IPS-20b (cell line): ENCODE results near the gene ZNF24.

Experiments
- H3K27ac ChIP-seq: one replicate; pipeline ENCODE4 v1.5.1; 2013; ENCODE audit warnings: low read length
- H3K27me3 ChIP-seq: 2 replicates; pipeline ENCODE4 v1.6.1; 2013; ENCODE audit warnings: mild to moderate bottlenecking, low read length, inconsistent platforms; ENCODE audit not compliant: insufficient read depth
- H3K36me3 ChIP-seq: 2 replicates; pipeline ENCODE4 v1.6.1; 2013; ENCODE audit warnings: low read depth, mild to moderate bottlenecking, inconsistent platforms, low read length, moderate library complexity; ENCODE audit not compliant: insufficient read depth
- H3K4me1 ChIP-seq: 2 replicates; pipeline ENCODE4 v1.6.1; 2013; ENCODE audit warnings: mild to moderate bottlenecking, control low read depth, inconsistent platforms, low read length, moderate library complexity; ENCODE audit not compliant: insufficient read depth
- H3K4me3 ChIP-seq: 2 replicates; pipeline ENCODE4 v1.5.1; 2013; ENCODE audit warnings: mild to moderate bottlenecking, low read length, inconsistent platforms
- H3K9ac ChIP-seq: 2 replicates; pipeline ENCODE4 v1.6.1; 2013; ENCODE audit warnings: low read depth, mild to moderate bottlenecking, inconsistent platforms, low read length, moderate library complexity
- H3K9me3 ChIP-seq: 2 replicates; pipeline ENCODE4 v1.6.1; 2013; ENCODE audit warnings: mild to moderate bottlenecking, low read depth, low read length, inconsistent platforms; ENCODE audit not compliant: insufficient read depth

Gene ZNF24

GRCh38 chr18:35326695-35327387, 17.4 kb downstream of the ZNF24 start:
- Histone ChIP-seq H3K9me3 (no peaks in the 10 kb centered on the region), H3K4me1 (peaks cover 4% of the 10 kb centered on the region; the same call in 1 of the 2 replicates)

GRCh38 chr18:35324926-35325655, 19.1 kb downstream of the ZNF24 start:
- H3K9me3 ChIP-seq, result no peaks in the 10 kb centered on the region
- H3K4me1 ChIP-seq, result peaks cover 4% of the 10 kb centered on the region; the same call in 1 of the 2 replicates
- H3K36me3 ChIP-seq, result no peaks in the 10 kb centered on the region
- no peak overlapping the region for H3K27ac ChIP-seq
- no peak overlapping the region; the same call in 1 of the 2 replicates for H3K4me3 ChIP-seq
- H3K27me3 ChIP-seq, result no peaks in the 10 kb centered on the region
- no peak overlapping the region for H3K9ac ChIP-seq

More at GRCh38 chr18:35326695-35327387, 17.4 kb downstream of the ZNF24 start:
- no peak overlapping the region for H3K27ac ChIP-seq
- no peak overlapping the region for H3K4me3 ChIP-seq
- H3K27me3 ChIP-seq, result no peaks in the 10 kb centered on the region
- H3K9ac ChIP-seq, result no peak overlapping the region
- peaks cover 3% of the 10 kb centered on the region; the same call in 1 of the 2 replicates for H3K36me3 ChIP-seq

- Histone ChIP-seq H3K36me3 (no peaks in the 10 kb centered on the region), H3K27ac (no peak overlapping the region), H3K4me3 (no peak overlapping the region)
Measured at GRCh38 chr18:35322486-35323458, 21.4 kb downstream of the ZNF24 start.

GRCh38 chr18:35311496-35311895, 32.7 kb downstream of the ZNF24 start:
- H3K27me3 ChIP-seq, result no peaks in the 10 kb centered on the region
- no peak overlapping the region for H3K27ac ChIP-seq
- no peak overlapping the region for H3K4me3 ChIP-seq
- peaks cover 37% of the 10 kb centered on the region for H3K9me3 ChIP-seq
- H3K9ac ChIP-seq, result no peak overlapping the region
- H3K4me1 ChIP-seq, result no peaks in the 10 kb centered on the region
- peaks cover 19% of the 10 kb centered on the region for H3K36me3 ChIP-seq

More at GRCh38 chr18:35322486-35323458, 21.4 kb downstream of the ZNF24 start:
- Histone ChIP-seq H3K9me3 (no peaks in the 10 kb centered on the region), H3K9ac (no peak overlapping the region), H3K27me3 (no peaks in the 10 kb centered on the region), H3K4me1 (peaks cover 4% of the 10 kb centered on the region; the same call in 1 of the 2 replicates)

- H3K27me3 ChIP-seq, result no peaks in the 10 kb centered on the region
- no peak overlapping the region; the same call in 1 of the 2 replicates for H3K4me3 ChIP-seq
- H3K9ac ChIP-seq, result no peak overlapping the region
- H3K4me1 ChIP-seq, result no peaks in the 10 kb centered on the region
- H3K9me3 ChIP-seq, result peaks cover 80% of the 10 kb centered on the region
- no peak overlapping the region for H3K27ac ChIP-seq
- H3K36me3 ChIP-seq, result peaks cover 59% of the 10 kb centered on the region
Measured at GRCh38 chr18:35306588-35307250, 37.5 kb downstream of the ZNF24 start.

GRCh38 chr18:35303610-35304009, 40.6 kb downstream of the ZNF24 start:
- Histone ChIP-seq H3K36me3 (peaks cover 72% of the 10 kb centered on the region), H3K27me3 (no peaks in the 10 kb centered on the region), H3K9me3 (peaks cover 75% of the 10 kb centered on the region), H3K4me1 (no peaks in the 10 kb centered on the region), H3K4me3 (no peak overlapping the region), H3K9ac (no peak overlapping the region), H3K27ac (no peak overlapping the region)

GRCh38 chr18:35296060-35296459, 48.2 kb downstream of the ZNF24 start:
- H3K9me3 ChIP-seq, result peaks cover 11% of the 10 kb centered on the region; the same call in 1 of the 2 replicates
- no peak overlapping the region for H3K4me3 ChIP-seq
- H3K27me3 ChIP-seq, result no peaks in the 10 kb centered on the region
- H3K36me3 ChIP-seq, result peaks cover 51% of the 10 kb centered on the region; the same call in 1 of the 2 replicates
- no peak overlapping the region for H3K27ac ChIP-seq
- H3K4me1 ChIP-seq, result peaks cover 2% of the 10 kb centered on the region; the same call in 1 of the 2 replicates
- no peak overlapping the region for H3K9ac ChIP-seq

- Histone ChIP-seq H3K9me3 (0 out of 2 replicates have a peak, but pooled peaks cover 2% of the 10 kb centered on the region), H3K4me1 (peaks cover 7% of the 10 kb centered on the region; the same call in 1 of the 2 replicates), H3K36me3 (peaks cover 30% of the 10 kb centered on the region; the same call in 1 of the 2 replicates), H3K9ac (peak overlapping the region; percentile 96; the same call in 1 of the 2 replicates), H3K4me3 (peak overlapping the region; percentile 97), H3K27me3 (no peaks in the 10 kb centered on the region), H3K27ac (no peak overlapping the region)
Measured at GRCh38 chr18:35291166-35291565, 53.1 kb downstream of the ZNF24 start.

GRCh38 chr18:35290094-35290735, 54.0 kb downstream of the ZNF24 start, which contains the start of gene ZSCAN30:
TSS of gene ZSCAN30 (minus strand) at chr18:35290229. CDS start at chr18:35264352, 25,877 bp downstream.
- Histone ChIP-seq H3K36me3 (peaks cover 25% of the 10 kb centered on the region; the same call in 1 of the 2 replicates), H3K9ac (peak within 1 kb of the TSS; percentile 96), H3K27ac (peak within 1 kb of the TSS; percentile 93), H3K27me3 (no peaks in the 10 kb centered on the region), H3K4me3 (peak within 1 kb of the TSS; percentile 97), H3K4me1 (peaks cover 7% of the 10 kb centered on the region; the same call in 1 of the 2 replicates), H3K9me3 (peaks cover 2% of the 10 kb centered on the region; the same call in 1 of the 2 replicates)

GRCh38 chr18:35289727-35290093, 54.5 kb downstream of the ZNF24 start:
- Histone ChIP-seq H3K27ac (peak overlapping the region; percentile 26), H3K4me3 (peak overlapping the region; percentile 97), H3K27me3 (no peaks in the 10 kb centered on the region), H3K9ac (peak overlapping the region; percentile 96; the same call in 1 of the 2 replicates), H3K9me3 (peaks cover 7% of the 10 kb centered on the region; the same call in 1 of the 2 replicates), H3K4me1 (peaks cover 7% of the 10 kb centered on the region; the same call in 1 of the 2 replicates), H3K36me3 (peaks cover 22% of the 10 kb centered on the region)
